IMR-90 (cell line): Measurements from ENCODE around the gene DOCK1. TPM values are rescaled to one million over a fixed set of nuclear protein-coding genes. Genes with fewer than 3 reads are reported as not detected.

Source experiments
- ATAC-seq: fragments of 200-7000 bp; cut with Tn5 transposase; 2 replicates; pipeline ENCODE4 v1.9.1; 2020; ENCODE audit warnings: low read depth, mild to moderate bottlenecking, moderate library complexity
- BruUV-seq: library from RNA; stranded (reverse); fragments of 400-500 nt; replicated peaks from 2 replicates; lab custom pipeline; 2021; lab: Mats Ljungman, UMichigan
- CTCF ChIA-PET: fragments of 300-600 bp; formaldehyde crosslinking; extraction: SDS; loops from one replicate; lab custom pipeline; 2021; ENCODE audit warnings: antibody characterized with exemption; lab: Yijun Ruan, JAX
- POLR2A ChIA-PET: fragments of 300-600 bp; sonication (Branson Sonifier 250); formaldehyde crosslinking; loops from one replicate; lab custom pipeline; 2022; ENCODE audit warnings: antibody characterized with exemption; ENCODE audit not compliant: unreplicated experiment; lab: Charles Lee
- DNase-seq: peaks from one replicate; pipeline ENCODE4 v3.0.0; 2013
- H2AFZ ChIP-seq: replicated peaks from 2 replicates; pipeline ENCODE3; 2013; ENCODE audit warnings: low read length, mild to moderate bottlenecking; ENCODE audit not compliant: poor library complexity
- H2AK5ac ChIP-seq: 2 replicates; pipeline ENCODE4 v1.6.1; 2013; ENCODE audit warnings: low read depth, low read length, inconsistent platforms
- H2AK9ac ChIP-seq: replicated peaks from 2 replicates; pipeline ENCODE3; 2013; ENCODE audit warnings: mild to moderate bottlenecking, low read depth, low read length, moderate library complexity; ENCODE audit not compliant: poor library complexity
- H2BK120ac ChIP-seq: 2 replicates; pipeline ENCODE4 v1.6.1; 2013; ENCODE audit warnings: low read depth, low read length, inconsistent platforms
- H2BK15ac ChIP-seq: 3 replicates; pipeline ENCODE4 v1.6.1; 2013; ENCODE audit warnings: low read depth, low read length, inconsistent platforms
- H2BK20ac ChIP-seq: 2 replicates; pipeline ENCODE4 v1.6.1; 2013; ENCODE audit warnings: low read depth, mild to moderate bottlenecking, inconsistent platforms, low read length, moderate library complexity
- H2BK5ac ChIP-seq: 2 replicates; pipeline ENCODE4 v1.6.1; 2013; ENCODE audit warnings: mild to moderate bottlenecking, low read depth, low read length, inconsistent platforms; ENCODE audit not compliant: poor library complexity, severe bottlenecking
- H3K14ac ChIP-seq: replicated peaks from 2 replicates; pipeline ENCODE4 v1.6.1; 2013; ENCODE audit warnings: low read depth, low read length, inconsistent platforms
- H3K18ac ChIP-seq: 2 replicates; pipeline ENCODE4 v1.6.1; 2013; ENCODE audit warnings: low read depth, low read length, control low read depth
- H3K23ac ChIP-seq: 2 replicates; pipeline ENCODE4 v1.6.1; 2013; ENCODE audit warnings: low read depth, low read length, inconsistent platforms
- H3K27ac ChIP-seq: 2 replicates; pipeline ENCODE4 v1.5.1; 2013; ENCODE audit warnings: mild to moderate bottlenecking, control low read depth, low read length; ENCODE audit not compliant: insufficient read depth
- H3K27me3 ChIP-seq: 2 replicates; pipeline ENCODE4 v1.6.1; 2013; ENCODE audit warnings: low read length; ENCODE audit not compliant: control insufficient read depth, insufficient read depth
- H3K36me3 ChIP-seq: 2 replicates; pipeline ENCODE4 v1.6.1; 2013; ENCODE audit warnings: low read length, mixed read lengths; ENCODE audit not compliant: control insufficient read depth, insufficient read depth
- H3K4ac ChIP-seq: 2 replicates; pipeline ENCODE4 v1.6.1; 2013; ENCODE audit warnings: low read depth, low read length, inconsistent platforms
- H3K4me1 ChIP-seq: 2 replicates; pipeline ENCODE4 v1.6.1; 2013; ENCODE audit warnings: low read length, mixed read lengths; ENCODE audit not compliant: control insufficient read depth, insufficient read depth
- H3K4me2 ChIP-seq: 2 replicates; pipeline ENCODE4 v1.6.1; 2013; ENCODE audit warnings: low read depth, mild to moderate bottlenecking, control low read depth, low read length, moderate library complexity
- H3K4me3 ChIP-seq: 2 replicates; pipeline ENCODE4 v1.5.1; 2013; ENCODE audit warnings: low read depth, mild to moderate bottlenecking, control low read depth, low read length, moderate library complexity; ENCODE audit not compliant: insufficient read depth
- H3K56ac ChIP-seq: 2 replicates; pipeline ENCODE4 v1.6.1; 2013; ENCODE audit warnings: low read length, inconsistent platforms; ENCODE audit not compliant: insufficient read depth; ENCODE audit errors: extremely low read depth
- H3K79me1 ChIP-seq, 2 experiments: 2 replicates each; pipeline ENCODE4 v1.6.1; 2013; ENCODE audit warnings: low read length in 2 of 2, inconsistent platforms in 1 of 2, low read depth in 1 of 2
- H3K9ac ChIP-seq: 2 replicates; pipeline ENCODE4 v1.6.1; 2013; ENCODE audit warnings: low read depth, low read length, control low read depth
- H3K9me1 ChIP-seq: 2 replicates; pipeline ENCODE4 v1.6.1; 2013; ENCODE audit warnings: low read length, inconsistent platforms; ENCODE audit not compliant: insufficient read depth
- H3K9me3 ChIP-seq: 2 replicates; pipeline ENCODE4 v1.6.1; 2013; ENCODE audit warnings: low read length; ENCODE audit not compliant: control insufficient read depth, insufficient read depth
- H4K20me1 ChIP-seq: 2 replicates; pipeline ENCODE4 v1.6.1; 2013; ENCODE audit warnings: low read length, inconsistent platforms; ENCODE audit not compliant: insufficient read depth
- H4K5ac ChIP-seq: 2 replicates; pipeline ENCODE4 v1.6.1; 2013; ENCODE audit warnings: mild to moderate bottlenecking, low read depth, low read length, control low read depth
- H4K8ac ChIP-seq, 2 experiments: 2 replicates each; pipeline ENCODE4 v1.6.1; 2013; ENCODE audit warnings: low read depth in 2 of 2, low read length in 2 of 2, control low read depth in 1 of 2, inconsistent platforms in 1 of 2
- H4K91ac ChIP-seq: 2 replicates; pipeline ENCODE4 v1.6.1; 2013; ENCODE audit warnings: low read depth, low read length, inconsistent platforms; ENCODE audit not compliant: insufficient read depth
- CEBPB ChIP-seq: IDR thresholded peaks from 2 replicates; pipeline ENCODE4 v1.6.1; 2012; ENCODE audit warnings: low read depth, low read length, improper control_type of control experiment
- CHD1 ChIP-seq: IDR thresholded peaks from 2 replicates; pipeline ENCODE4 v1.6.1; 2012; ENCODE audit warnings: low read depth, low read length, improper control_type of control experiment
- FOS ChIP-seq: fragments of 150-350 bp; IDR thresholded peaks from 2 replicates; pipeline ENCODE4 v1.6.1; 2016; ENCODE audit warnings: low read depth, low read length
- MAFK ChIP-seq: IDR thresholded peaks from 2 replicates; pipeline ENCODE4 v1.6.1; 2012; ENCODE audit warnings: low read depth, low read length, improper control_type of control experiment
- MAZ ChIP-seq: IDR thresholded peaks from 2 replicates; pipeline ENCODE4 v1.6.1; 2012; ENCODE audit warnings: low read depth, mild to moderate bottlenecking, low read length, improper control_type of control experiment, moderate library complexity, borderline replicate concordance
- MXI1 ChIP-seq: IDR thresholded peaks from 2 replicates; pipeline ENCODE4 v1.6.1; 2012; ENCODE audit warnings: low read depth, mild to moderate bottlenecking, low read length, moderate library complexity, borderline replicate concordance
- POLR2A ChIP-seq: IDR thresholded peaks from 2 replicates; pipeline ENCODE4 v1.6.1; 2012; ENCODE audit warnings: mild to moderate bottlenecking, low read depth, low read length
- RAD21 ChIP-seq: IDR thresholded peaks from 2 replicates; pipeline ENCODE4 v1.6.1; 2012; ENCODE audit warnings: low read length, improper control_type of control experiment
- RCOR1 ChIP-seq: IDR thresholded peaks from 2 replicates; pipeline ENCODE4 v1.6.1; 2012; ENCODE audit warnings: mild to moderate bottlenecking, low read length, improper control_type of control experiment; ENCODE audit not compliant: insufficient replicate concordance
- RFX5 ChIP-seq: IDR thresholded peaks from 2 replicates; pipeline ENCODE4 v1.8.0; 2012; ENCODE audit warnings: low read depth, mild to moderate bottlenecking, low read length, moderate library complexity
- SMC3 ChIP-seq: fragments of 150-350 bp; IDR thresholded peaks from 2 replicates; pipeline ENCODE4 v1.6.1; 2016; ENCODE audit warnings: low read depth, mild to moderate bottlenecking, antibody characterized with exemption, low read length, moderate library complexity
- WGBS, 2 experiments: methylation state at CpG; one replicate each; pipeline versions ENCODE4 v1.1.5 to v1.1.7; 2013; ENCODE audit warnings: missing lambda C conversion rate in 2 of 2; ENCODE audit not compliant: insufficient read length in 1 of 2; ENCODE audit errors: extremely low coverage in 2 of 2; 5-methylcytosine and 5-hydroxymethylcytosine counted together
- dilution Hi-C: fragments of 300-500 bp; cut with HindIII; formaldehyde crosslinking; loops from one replicate; pipeline ENCODE4 v1.14.3; 2018; ENCODE audit warnings: low sequenced_read_pairs; ENCODE audit not compliant: unreplicated experiment
- in situ Hi-C: fragments of 300-500 bp; cut with MboI; formaldehyde crosslinking; loops from 3 replicates; pipeline ENCODE4 v1.14.3; 2019; ENCODE audit warnings: low sequenced_read_pairs, inconsistent platforms, mixed read lengths
- intact Hi-C: fragments of 100-400 bp; cut with micrococcal nuclease; formaldehyde crosslinking; loops from 2 replicates; pipeline ENCODE4 v1.10.0; 2022
- polyA plus RNA-seq, 3 experiments: library from polyadenylated mRNA; depleted of rRNA; stranded (reverse); fragments of >200 nt; gene quantifications; 2 replicates each; pipeline ENCODE4 v1.2.3, GENCODE V29; 2012; ENCODE audit warnings: low replicate concordance in 1 of 3
- total RNA-seq: library from RNA; depleted of rRNA; stranded (reverse); fragments of >200 nt; gene quantifications from 2 replicates; pipeline ENCODE4 v1.2.3, GENCODE V29; 2012
- TF ChIP-seq, protein P1 (sequence below): fragments of 150-350 bp; IDR thresholded peaks from 2 replicates; pipeline ENCODE4 v1.6.1; 2016; ENCODE audit warnings: low read depth, mild to moderate bottlenecking, low read length, moderate library complexity, borderline replicate concordance
- TF ChIP-seq, protein P2 (sequence below): fragments of 150-350 bp; IDR thresholded peaks from 2 replicates; pipeline ENCODE4 v1.6.1; 2017; ENCODE audit warnings: mild to moderate bottlenecking, antibody characterized with exemption, low read length, low read depth

Gene DOCK1
- total and polyA plus RNA-seq, 2 of the 4 experiments (the other 2 are of a cell fraction) = 28.2 to 71.0 TPM

- intact Hi-C loops = no loop called here
- no peak overlapping the region for H3K4ac ChIP-seq
- H3K27me3 ChIP-seq = no peaks in the 10 kb centered on the region
- no peak overlapping the region for H3K4me3 ChIP-seq
- 0 out of 2 replicates have a peak, but pooled peaks cover 2% of the 10 kb centered on the region for H3K4me1 ChIP-seq
- H2BK5ac ChIP-seq = no peak overlapping the region
- no peaks in the 10 kb centered on the region for H3K9me3 ChIP-seq
- dilution Hi-C loops = no loop called here
- DNase-seq (no peak), ATAC-seq (no peak)
- H4K5ac ChIP-seq = no peak overlapping the region
- no TSS peak for BruUV-seq
- H3K27ac ChIP-seq = no peak overlapping the region
- H4K8ac ChIP-seq = no peak overlapping the region
- no peak overlapping the region for H2BK120ac ChIP-seq
- TF ChIP-seq POLR2A = no peak
- TF ChIP-seq FOS = no peak
- TF ChIP-seq MXI1 = no peak
- no peak for TF ChIP-seq MAFK
- TF ChIP-seq, protein P1, sequence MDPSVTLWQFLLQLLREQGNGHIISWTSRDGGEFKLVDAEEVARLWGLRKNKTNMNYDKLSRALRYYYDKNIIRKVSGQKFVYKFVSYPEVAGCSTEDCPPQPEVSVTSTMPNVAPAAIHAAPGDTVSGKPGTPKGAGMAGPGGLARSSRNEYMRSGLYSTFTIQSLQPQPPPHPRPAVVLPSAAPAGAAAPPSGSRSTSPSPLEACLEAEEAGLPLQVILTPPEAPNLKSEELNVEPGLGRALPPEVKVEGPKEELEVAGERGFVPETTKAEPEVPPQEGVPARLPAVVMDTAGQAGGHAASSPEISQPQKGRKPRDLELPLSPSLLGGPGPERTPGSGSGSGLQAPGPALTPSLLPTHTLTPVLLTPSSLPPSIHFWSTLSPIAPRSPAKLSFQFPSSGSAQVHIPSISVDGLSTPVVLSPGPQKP = no peak
- no peak for TF ChIP-seq CHD1
- TF ChIP-seq, protein P2, sequence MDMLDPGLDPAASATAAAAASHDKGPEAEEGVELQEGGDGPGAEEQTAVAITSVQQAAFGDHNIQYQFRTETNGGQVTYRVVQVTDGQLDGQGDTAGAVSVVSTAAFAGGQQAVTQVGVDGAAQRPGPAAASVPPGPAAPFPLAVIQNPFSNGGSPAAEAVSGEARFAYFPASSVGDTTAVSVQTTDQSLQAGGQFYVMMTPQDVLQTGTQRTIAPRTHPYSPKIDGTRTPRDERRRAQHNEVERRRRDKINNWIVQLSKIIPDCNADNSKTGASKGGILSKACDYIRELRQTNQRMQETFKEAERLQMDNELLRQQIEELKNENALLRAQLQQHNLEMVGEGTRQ = no peak
- no peak for TF ChIP-seq RFX5
- no peak for TF ChIP-seq SMC3
- no peak for TF ChIP-seq CEBPB
- TF ChIP-seq RCOR1 = no peak
- no peak for TF ChIP-seq RAD21
- no peak for TF ChIP-seq MAZ
- in situ Hi-C loops = no loop called here
- POLR2A ChIA-PET = no interaction called here
- peaks cover 2% of the 10 kb centered on the region; the same call in 1 of the 2 replicates for H3K36me3 ChIP-seq
- peaks cover 12% of the 10 kb centered on the region; the same call in 1 of the 2 replicates for H4K20me1 ChIP-seq
- H3K79me1 ChIP-seq = peaks cover 4 to 6% of the 10 kb centered on the region in 2 experiments; a peak in 2 of 4 replicates
- no CpG with 5 or more reads among the region's 1 CpG for WGBS, 2 experiments
- H3K56ac ChIP-seq = no peak overlapping the region
- no peak overlapping the region for H3K18ac ChIP-seq
- no peak overlapping the region for H3K9ac ChIP-seq
- CTCF ChIA-PET = no interaction called here
- no peak overlapping the region for H3K23ac ChIP-seq
- no peak overlapping the region for H2AFZ ChIP-seq
- no peak overlapping the region for H2BK15ac ChIP-seq
- H4K91ac ChIP-seq = no peak overlapping the region
- H2BK20ac ChIP-seq = no peak overlapping the region
- no peak overlapping the region for H3K14ac ChIP-seq
- H3K9me1 ChIP-seq = peaks cover 18% of the 10 kb centered on the region; the same call in 1 of the 2 replicates
- H2AK9ac ChIP-seq = no peak overlapping the region
- no peak overlapping the region for H3K4me2 ChIP-seq
- no peak overlapping the region for H2AK5ac ChIP-seq
These were observed 417.1 kb downstream of the DOCK1 start for GRCh38 chr10:127322286-127322685.
